ENCODE results near the gene OR4D2. TPM values are rescaled to one million over a fixed set of nuclear protein-coding genes. Genes with fewer than 3 reads are reported as not detected.

Gene OR4D2
- total and polyA plus RNA-seq, 2 of the 4 experiments (the other 2 are of a cell fraction): not detected

DNA sequence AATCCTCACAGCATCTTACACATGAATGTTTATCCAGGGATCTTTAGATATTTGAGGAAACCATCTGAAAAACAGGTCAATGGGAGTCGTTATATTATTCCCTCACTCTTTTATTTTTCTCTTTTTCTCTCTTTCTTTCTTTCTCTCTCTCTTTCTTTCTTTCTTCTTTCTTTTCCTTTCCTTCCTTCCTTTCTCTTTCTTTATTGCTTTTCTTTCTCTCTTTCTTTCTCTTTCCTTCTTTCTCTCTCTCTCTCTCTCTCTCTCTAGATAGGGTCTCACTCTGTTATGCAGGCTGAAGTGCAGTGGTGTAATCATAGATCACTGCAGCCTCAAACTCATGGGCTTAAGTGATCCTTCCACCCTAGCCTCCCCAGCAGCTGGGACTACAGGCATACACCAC lies 38.9 kb upstream of the OR4D2 start:
- CTCF ChIA-PET: no interaction called here
- no peaks in the 10 kb centered on the region; the same call in 1 of the 2 replicates for H3K27me3 ChIP-seq (ENCODE audit: control insufficient read depth, insufficient read depth, low read length)
- H2BK15ac ChIP-seq (ENCODE audit: low read depth, low read length): no peak overlapping the region
- H3K79me1 ChIP-seq (ENCODE audit: low read depth in 1 of 2, low read length in 2 of 2): no peaks in the 10 kb centered on the region
- H3K4me1 ChIP-seq (ENCODE audit: control insufficient read depth, insufficient read depth, low read length): no peaks in the 10 kb centered on the region
- WGBS, 2 experiments (ENCODE audit: extremely low coverage in 2 of 2, insufficient read length in 1 of 2): no CpG with 5 or more reads among the region's 1 CpG
- H2AK9ac ChIP-seq (replicated peaks; ENCODE audit: low read depth, low read length, poor library complexity): no peak overlapping the region
- H4K8ac ChIP-seq (ENCODE audit: low read depth in 2 of 2, low read length in 2 of 2): no peak overlapping the region
- H3K56ac ChIP-seq (ENCODE audit: extremely low read depth, insufficient read depth, low read length): no peak overlapping the region
- no peak overlapping the region for H4K91ac ChIP-seq (ENCODE audit: insufficient read depth, low read depth, low read length)
- no peak overlapping the region for H2BK120ac ChIP-seq (ENCODE audit: low read depth, low read length)
- no TSS peak for BruUV-seq (replicated peaks)
- H3K9ac ChIP-seq (ENCODE audit: low read depth, low read length): no peak overlapping the region
- no peak overlapping the region for H2AFZ ChIP-seq (replicated peaks; ENCODE audit: low read length, poor library complexity)
- H3K4me3 ChIP-seq (ENCODE audit: insufficient read depth, low read depth, low read length): no peak overlapping the region
- H2BK20ac ChIP-seq (ENCODE audit: low read depth, low read length): no peak overlapping the region
- H2BK5ac ChIP-seq (ENCODE audit: low read depth, low read length, poor library complexity, severe bottlenecking): no peak overlapping the region
- no peak overlapping the region for H3K14ac ChIP-seq (replicated peaks; ENCODE audit: low read depth, low read length)
- no peak overlapping the region for H3K23ac ChIP-seq (ENCODE audit: low read depth, low read length)
- H4K20me1 ChIP-seq (ENCODE audit: insufficient read depth, low read length): no peaks in the 10 kb centered on the region
- no peak overlapping the region for H4K5ac ChIP-seq (ENCODE audit: low read depth, low read length)
- H3K4me2 ChIP-seq (ENCODE audit: low read depth, low read length): no peak overlapping the region
- dilution Hi-C loops (cut with HindIII; ENCODE audit: low sequenced_read_pairs, unreplicated experiment): no loop called here
- H2AK5ac ChIP-seq (ENCODE audit: low read depth, low read length): no peak overlapping the region
- POLR2A ChIA-PET (ENCODE audit: unreplicated experiment): no interaction called here
- ATAC-seq (ENCODE audit: low read depth): no peak
- intact Hi-C loops (cut with micrococcal nuclease): loop anchor here (5.0 kb wide), 1 partner anchor 49 kb away; no protein-coding TSS in a partner anchor
- H3K4ac ChIP-seq (ENCODE audit: low read depth, low read length): no peak overlapping the region
- H3K9me3 ChIP-seq (ENCODE audit: control insufficient read depth, insufficient read depth, low read length): no peaks in the 10 kb centered on the region
- H3K27ac ChIP-seq (ENCODE audit: insufficient read depth, low read length): no peak overlapping the region
- H3K18ac ChIP-seq (ENCODE audit: low read depth, low read length): no peak overlapping the region
- H3K9me1 ChIP-seq (ENCODE audit: insufficient read depth, low read length): no peaks in the 10 kb centered on the region
- no peaks in the 10 kb centered on the region for H3K36me3 ChIP-seq (ENCODE audit: control insufficient read depth, insufficient read depth, low read length)
- TF ChIP-seq, protein P1, sequence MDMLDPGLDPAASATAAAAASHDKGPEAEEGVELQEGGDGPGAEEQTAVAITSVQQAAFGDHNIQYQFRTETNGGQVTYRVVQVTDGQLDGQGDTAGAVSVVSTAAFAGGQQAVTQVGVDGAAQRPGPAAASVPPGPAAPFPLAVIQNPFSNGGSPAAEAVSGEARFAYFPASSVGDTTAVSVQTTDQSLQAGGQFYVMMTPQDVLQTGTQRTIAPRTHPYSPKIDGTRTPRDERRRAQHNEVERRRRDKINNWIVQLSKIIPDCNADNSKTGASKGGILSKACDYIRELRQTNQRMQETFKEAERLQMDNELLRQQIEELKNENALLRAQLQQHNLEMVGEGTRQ (IDR thresholded peaks at IDR 0.05; ENCODE audit: low read depth, low read length): no peak
- TF ChIP-seq FOS (IDR thresholded peaks at IDR 0.05; ENCODE audit: low read depth, low read length): no peak
- no peak for TF ChIP-seq BHLHE40 (IDR thresholded peaks at IDR 0.05; ENCODE audit: low read depth, low read length)
- TF ChIP-seq SMC3 (IDR thresholded peaks at IDR 0.05; ENCODE audit: low read depth, low read length): no peak
- TF ChIP-seq CEBPB (IDR thresholded peaks at IDR 0.05; ENCODE audit: low read depth, low read length): no peak
- TF ChIP-seq, protein P2, sequence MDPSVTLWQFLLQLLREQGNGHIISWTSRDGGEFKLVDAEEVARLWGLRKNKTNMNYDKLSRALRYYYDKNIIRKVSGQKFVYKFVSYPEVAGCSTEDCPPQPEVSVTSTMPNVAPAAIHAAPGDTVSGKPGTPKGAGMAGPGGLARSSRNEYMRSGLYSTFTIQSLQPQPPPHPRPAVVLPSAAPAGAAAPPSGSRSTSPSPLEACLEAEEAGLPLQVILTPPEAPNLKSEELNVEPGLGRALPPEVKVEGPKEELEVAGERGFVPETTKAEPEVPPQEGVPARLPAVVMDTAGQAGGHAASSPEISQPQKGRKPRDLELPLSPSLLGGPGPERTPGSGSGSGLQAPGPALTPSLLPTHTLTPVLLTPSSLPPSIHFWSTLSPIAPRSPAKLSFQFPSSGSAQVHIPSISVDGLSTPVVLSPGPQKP (IDR thresholded peaks at IDR 0.05; ENCODE audit: borderline replicate concordance, low read depth, low read length): no peak
- TF ChIP-seq RCOR1 (IDR thresholded peaks at IDR 0.05; ENCODE audit: insufficient replicate concordance, low read length): no peak
- no peak for TF ChIP-seq MAFK (IDR thresholded peaks at IDR 0.05; ENCODE audit: low read depth, low read length)
- TF ChIP-seq RAD21 (IDR thresholded peaks at IDR 0.05; ENCODE audit: low read length): no peak
- no peak for TF ChIP-seq MAZ (IDR thresholded peaks at IDR 0.05; ENCODE audit: borderline replicate concordance, low read depth, low read length)
- TF ChIP-seq POLR2A (IDR thresholded peaks at IDR 0.05; ENCODE audit: low read depth, low read length): no peak
- no peak for TF ChIP-seq CHD1 (IDR thresholded peaks at IDR 0.05; ENCODE audit: low read depth, low read length)
- TF ChIP-seq, protein P3, sequence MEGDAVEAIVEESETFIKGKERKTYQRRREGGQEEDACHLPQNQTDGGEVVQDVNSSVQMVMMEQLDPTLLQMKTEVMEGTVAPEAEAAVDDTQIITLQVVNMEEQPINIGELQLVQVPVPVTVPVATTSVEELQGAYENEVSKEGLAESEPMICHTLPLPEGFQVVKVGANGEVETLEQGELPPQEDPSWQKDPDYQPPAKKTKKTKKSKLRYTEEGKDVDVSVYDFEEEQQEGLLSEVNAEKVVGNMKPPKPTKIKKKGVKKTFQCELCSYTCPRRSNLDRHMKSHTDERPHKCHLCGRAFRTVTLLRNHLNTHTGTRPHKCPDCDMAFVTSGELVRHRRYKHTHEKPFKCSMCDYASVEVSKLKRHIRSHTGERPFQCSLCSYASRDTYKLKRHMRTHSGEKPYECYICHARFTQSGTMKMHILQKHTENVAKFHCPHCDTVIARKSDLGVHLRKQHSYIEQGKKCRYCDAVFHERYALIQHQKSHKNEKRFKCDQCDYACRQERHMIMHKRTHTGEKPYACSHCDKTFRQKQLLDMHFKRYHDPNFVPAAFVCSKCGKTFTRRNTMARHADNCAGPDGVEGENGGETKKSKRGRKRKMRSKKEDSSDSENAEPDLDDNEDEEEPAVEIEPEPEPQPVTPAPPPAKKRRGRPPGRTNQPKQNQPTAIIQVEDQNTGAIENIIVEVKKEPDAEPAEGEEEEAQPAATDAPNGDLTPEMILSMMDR (conservative IDR thresholded peaks at IDR 0.05; ENCODE audit: low read depth, low read length): no peak
- in situ Hi-C loops (cut with MboI; ENCODE audit: low sequenced_read_pairs): no loop called here
- DNase-seq: no peak

All from IMR-90 (cell line).